K562 (cell line): ENCODE results near the gene LRRTM1. TPM values are rescaled to one million over a fixed set of nuclear protein-coding genes. Genes with fewer than 3 reads are reported as not detected.

Experiments
- ATAC-seq: fragments of 200-7000 bp; cut with Tn5 transposase; 3 replicates; pipeline ENCODE4 v1.9.1; 2020; ENCODE audit warnings: moderate library complexity
- BruUV-seq: library from RNA; stranded (reverse); fragments of 400-500 nt; replicated peaks from 2 replicates; lab custom pipeline; 2021; lab: Mats Ljungman, UMichigan
- CTCF ChIA-PET: fragments of 300-600 bp; formaldehyde crosslinking; extraction: SDS; loops from one replicate; lab custom pipeline; 2021; ENCODE audit warnings: low intra/inter-chr PET ratio; lab: Yijun Ruan, JAX
- POLR2A ChIA-PET: fragments of 300-600, 350-650 bp; sonication (Branson Sonifier 250); formaldehyde crosslinking; extraction: SDS; loops from one replicate; lab custom pipeline; 2021; ENCODE audit warnings: antibody characterized with exemption, inconsistent platforms; lab: Yijun Ruan, JAX
- DNase-seq, 4 experiments: peaks; one replicate each; pipeline versions ENCODE4 v3.0.0 to v3.0.0-alpha.2; 2011 to 2018; ENCODE audit warnings: low spot score in 3 of 4, mixed read lengths in 3 of 4; ENCODE audit errors: extremely low read depth in 1 of 4
- FAIRE-seq: peaks from 2 replicates; lab custom pipeline; 2011; peaks lifted over from hg19 to GRCh38; lab: Jason Lieb, UNC
- H2AFZ ChIP-seq: 2 replicates; pipeline ENCODE4 v1.6.0; 2011; ENCODE audit warnings: low read depth, low read length, control low read depth, inconsistent platforms
- H3K27ac ChIP-seq: fragments of 200-600 bp; 3 replicates; pipeline ENCODE4 v1.8.0; 2011; ENCODE audit warnings: low read depth, mild to moderate bottlenecking, control low read depth, inconsistent platforms, low read length, moderate library complexity, mixed read lengths; ENCODE audit errors: extremely low read depth
- H3K27me3 ChIP-seq, 2 experiments: fragments of 300-600 bp in 1 of 2; 2 replicates in 1 of 2; 3 replicates in 1 of 2; pipeline versions ENCODE4 v1.6.0 to v1.8.0; 2011; ENCODE audit warnings: inconsistent platforms in 2 of 2, low read length in 2 of 2, mild to moderate bottlenecking in 1 of 2, mixed read lengths in 1 of 2, moderate library complexity in 1 of 2; ENCODE audit not compliant: control insufficient read depth in 2 of 2, insufficient read depth in 2 of 2
- H3K36me3 ChIP-seq: fragments of 300-600 bp; 3 replicates; pipeline ENCODE4 v1.8.0; 2011; ENCODE audit warnings: mild to moderate bottlenecking, low read length, inconsistent platforms; ENCODE audit not compliant: control insufficient read depth, insufficient read depth
- H3K4me1 ChIP-seq, 2 experiments: fragments of 200-600 bp in 1 of 2; replicated peaks in 1 of 2; 2 replicates in 1 of 2; 3 replicates in 1 of 2; pipeline versions ENCODE4 v1.5.1 to v1.8.0; 2011; ENCODE audit warnings: inconsistent platforms in 2 of 2, low read length in 2 of 2, mild to moderate bottlenecking in 1 of 2, mixed read lengths in 1 of 2, moderate library complexity in 1 of 2; ENCODE audit not compliant: control insufficient read depth in 2 of 2, insufficient read depth in 2 of 2
- H3K4me2 ChIP-seq: 2 replicates; pipeline ENCODE4 v1.6.1; 2011; ENCODE audit warnings: low read length, control low read depth, inconsistent platforms, mixed read lengths; ENCODE audit not compliant: insufficient read depth
- H3K4me3 ChIP-seq: fragments of 200-600 bp; sonication (generic), shearing (Covaris generic); 2 replicates; pipeline ENCODE4 v1.5.1; 2016; ENCODE audit warnings: control low read depth, inconsistent platforms
- H3K79me2 ChIP-seq: fragments of 200-600 bp; 3 replicates; pipeline ENCODE4 v1.8.0; 2011; ENCODE audit warnings: low read length, inconsistent platforms; ENCODE audit not compliant: control insufficient read depth, insufficient read depth
- H3K9ac ChIP-seq, 2 experiments: 2 replicates each; pipeline versions ENCODE4 v1.6.0 to v1.6.1; 2011; ENCODE audit warnings: low read depth in 2 of 2, low read length in 2 of 2, control low read depth in 1 of 2, inconsistent platforms in 1 of 2, mild to moderate bottlenecking in 1 of 2, mixed read lengths in 1 of 2; ENCODE audit not compliant: insufficient read depth in 1 of 2
- H3K9me1 ChIP-seq: one replicate; pipeline ENCODE4 v1.6.0; 2011; ENCODE audit warnings: inconsistent platforms, mild to moderate bottlenecking, low read length, moderate library complexity; ENCODE audit not compliant: control insufficient read depth, insufficient read depth
- H3K9me3 ChIP-seq: replicated peaks from 2 replicates; pipeline ENCODE4 v1.5.1; 2011; ENCODE audit warnings: low read depth, low read length, inconsistent platforms; ENCODE audit not compliant: control insufficient read depth, insufficient read depth
- H4K20me1 ChIP-seq: replicated peaks from 2 replicates; pipeline ENCODE4 v1.6.1; 2011; ENCODE audit warnings: low read length, inconsistent platforms, mixed read lengths; ENCODE audit not compliant: control insufficient read depth, insufficient read depth
- ETV6 ChIP-seq, 3 experiments: fragments of 150-350 bp in 1 of 3; sonication (generic) in 1 of 3; formaldehyde crosslinking in 1 of 3; IDR thresholded peaks; 2 replicates each; pipeline versions ENCODE4 v1.6.1 to v1.8.0; 2014 to 2022; ENCODE audit warnings: borderline replicate concordance in 2 of 3, low read depth in 2 of 3, antibody characterized with exemption in 1 of 3, low read length in 1 of 3, mild to moderate bottlenecking in 1 of 3, missing genetic modification reagents in 1 of 3
- HSF4 ChIP-seq: fragments of 250-450 bp; sonication (Bioruptor Pico); IDR thresholded peaks from 2 replicates; pipeline ENCODE4 v2.1.2; 2022; ENCODE audit warnings: mild to moderate bottlenecking, moderate library complexity, borderline replicate concordance
- NFIC ChIP-seq: fragments of 450-650 bp; IDR thresholded peaks from 2 replicates; pipeline ENCODE4 v1.6.1; 2017; ENCODE audit warnings: mild to moderate bottlenecking, inconsistent platforms
- PHB ChIP-seq: fragments of 250-450 bp; sonication (Bioruptor Pico); IDR thresholded peaks from 2 replicates; pipeline ENCODE4 v1.5.0; 2021
- RBM39 ChIP-seq: fragments of 200-400 bp; formaldehyde crosslinking; optimal IDR thresholded peaks from 2 replicates; pipeline ENCODE3; 2018; ENCODE audit warnings: low read depth, low read length
- XRCC4 ChIP-seq: IDR thresholded peaks from one replicate; pipeline ENCODE4 v1.6.1; 2011; ENCODE audit not compliant: insufficient read depth, insufficient read length; ENCODE audit errors: extremely low read depth
- ZNF12 ChIP-seq: sonication (generic); formaldehyde crosslinking; IDR thresholded peaks from 2 replicates; pipeline ENCODE4 v1.4.0; 2020; ENCODE audit warnings: mild to moderate bottlenecking, missing genetic modification reagents
- WGBS: fragments of 100-300 bp; shearing (Covaris generic); methylation state at CpG from one replicate; pipeline ENCODE4 v1.1.6; 2016; ENCODE audit warnings: low coverage, mixed read lengths; ENCODE audit not compliant: insufficient coverage; ENCODE audit errors: missing lambda C conversion rate; 5-methylcytosine and 5-hydroxymethylcytosine counted together
- in situ Hi-C: fragments of 300-500 bp; cut with MboI; formaldehyde crosslinking; loops from 4 replicates; pipeline ENCODE4 v1.15.0; 2018; ENCODE audit warnings: inconsistent platforms, mixed read lengths
- intact Hi-C: fragments of 100-400 bp; cut with micrococcal nuclease; formaldehyde crosslinking; loops from 2 replicates; pipeline ENCODE4 v1.14.2; 2022
- polyA plus RNA-seq, 8 experiments: library from polyadenylated mRNA; depleted of rRNA in 4 of 8; stranded (reverse) in 5 of 8; unstranded in 3 of 8; fragments of >200 nt; fragmentation: Nextera tagmentation in 2 of 8; fragmentation: Illumina TruSeq in 1 of 8; extraction: Ambion mirVana in 2 of 8; extraction: Trizol in 1 of 8; gene quantifications; 2 replicates each; pipeline versions ENCODE4 v1.2.1 to v1.2.3, GENCODE V29; 2011 to 2014; ENCODE audit warnings: inconsistent platforms in 1 of 8, missing spikeins in 1 of 8
- total RNA-seq, 7 experiments: library from RNA; depleted of rRNA in 6 of 7; stranded (reverse); fragments of >200 nt in 6 of 7; fragmentation: Illumina TruSeq in 2 of 7; extraction: Trizol in 2 of 7; gene quantifications; 2 replicates each; pipeline versions ENCODE4 v1.2.1 to v1.2.3, GENCODE V29; 2011 to 2021; ENCODE audit warnings: low replicate concordance in 1 of 7
- TF ChIP-seq, protein P1 (sequence below), 2 experiments: fragments of 450-650 bp in 1 of 2; sonication (generic) in 1 of 2; formaldehyde crosslinking; conservative IDR thresholded peaks; 2 replicates each; pipeline versions ENCODE4 v1.4.0 to v1.8.1; 2020 to 2022; ENCODE audit warnings: mild to moderate bottlenecking in 1 of 2, missing genetic modification reagents in 1 of 2

LRRTM1 gene
- total and polyA plus RNA-seq, 9 of the 15 experiments (the other 6 are each of a cell fraction or from before 2014, with no cell fraction given) = 0.07 to 0.33 (median 0.11) TPM; not detected in 6

DNA sequence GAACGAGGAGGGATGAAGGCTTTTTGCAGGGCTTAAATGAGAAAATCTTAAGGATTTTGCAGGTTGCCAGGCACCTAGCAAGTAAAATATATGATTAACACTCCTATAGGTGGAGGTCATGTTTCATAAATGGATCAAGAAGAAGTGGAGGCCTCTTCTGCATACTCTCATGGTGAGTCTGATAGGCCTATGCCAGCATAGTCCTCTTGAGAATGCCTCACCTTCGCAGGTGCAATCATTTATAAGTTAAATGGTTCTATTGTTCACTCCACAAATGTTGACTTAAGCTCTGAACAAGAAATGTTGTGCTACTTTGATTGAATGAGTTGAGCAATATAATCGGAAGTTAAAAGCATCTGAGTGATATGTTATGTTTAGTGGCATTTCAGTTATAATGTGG lies 12.1 kb downstream of the LRRTM1 start:
- Histone ChIP-seq H3K36me3 (no peaks in the 10 kb centered on the region), H3K9me3 (no peaks in the 10 kb centered on the region), H3K79me2 (no peaks in the 10 kb centered on the region), H4K20me1 (no peaks in the 10 kb centered on the region), H2AFZ (no peak overlapping the region), H3K27me3 (no peaks in the 10 kb centered on the region), H3K4me2 (no peak overlapping the region), H3K27ac (no peak overlapping the region), H3K9me1 (no peaks in the 10 kb centered on the region), H3K9ac (no peak overlapping the region), H3K4me1 (no peaks in the 10 kb centered on the region; a peak in 1 of 5 replicates), H3K4me3 (no peak overlapping the region)
- ChIA-PET POLR2A (interaction anchor here (0.6 kb wide), 1 partner anchor 14 kb away, joined by 5 read pairs; no protein-coding TSS in a partner anchor), CTCF (no interaction called here)
- in situ Hi-C loops (no loop called here), intact Hi-C loops (loop anchor here (10.0 kb wide), 1 partner anchor 218 kb away; no protein-coding TSS in a partner anchor)
- DNase-seq (no peak), ATAC-seq (no peak), FAIRE-seq (no peak)
- no TSS peak for BruUV-seq
- 8% methylated on average over 3 of the region's 3 CpGs for WGBS
- TF ChIP-seq NFIC = no peak
- TF ChIP-seq HSF4 (CRISPR knock-in tag) = no peak
- TF ChIP-seq ZNF12 (CRISPR knock-in tag) = no peak
- TF ChIP-seq, protein P1, sequence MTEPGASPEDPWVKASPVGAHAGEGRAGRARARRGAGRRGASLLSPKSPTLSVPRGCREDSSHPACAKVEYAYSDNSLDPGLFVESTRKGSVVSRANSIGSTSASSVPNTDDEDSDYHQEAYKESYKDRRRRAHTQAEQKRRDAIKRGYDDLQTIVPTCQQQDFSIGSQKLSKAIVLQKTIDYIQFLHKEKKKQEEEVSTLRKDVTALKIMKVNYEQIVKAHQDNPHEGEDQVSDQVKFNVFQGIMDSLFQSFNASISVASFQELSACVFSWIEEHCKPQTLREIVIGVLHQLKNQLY (CRISPR knock-in tag; conservative IDR thresholded peaks at IDR 0.05) = no peak
- no peak for TF ChIP-seq RBM39
- no peak for TF ChIP-seq XRCC4
- no peak for TF ChIP-seq ETV6 (IDR thresholded peaks at IDR 0.05; ENCODE audit: borderline replicate concordance in 1 of 2, low read depth in 2 of 2, low read length in 1 of 2)
- TF ChIP-seq ETV6 (CRISPR knock-in tag; IDR thresholded peaks at IDR 0.05; ENCODE audit: borderline replicate concordance) = no peak
- no peak for TF ChIP-seq PHB (CRISPR knock-in tag)
